Stomach (tissue), 9 donors: ENCODE measurements around the gene USP47. TPM values are rescaled to one million over a fixed set of nuclear protein-coding genes. Genes with fewer than 3 reads are reported as not detected.

Source experiments
- DNase-seq, 2 donors: peaks; one replicate each; pipeline versions ENCODE4 v3.0.0 to v3.0.0-alpha.2; 2013 to 2019
- H3K27ac ChIP-seq, 5 donors: fragments of 200-600 bp in 4 of 5; sonication (generic) in 4 of 5; one replicate each; pipeline ENCODE4 v1.5.1; 2013 to 2019; ENCODE audit warnings: mild to moderate bottlenecking in 1 of 5, moderate library complexity in 1 of 5
- H3K27me3 ChIP-seq, 3 donors: fragments of 200-600 bp; sonication (generic); one replicate each; pipeline ENCODE4 v1.5.1; 2017 to 2019; ENCODE audit warnings: mixed run types in 1 of 3
- H3K36me3 ChIP-seq, 4 donors: fragments of 200-600 bp; sonication (generic); 1 replicate in 3 of 4; 2 replicates in 1 of 4; pipeline ENCODE4 v1.5.1; 2016 to 2019
- H3K4me1 ChIP-seq, 4 donors: fragments of 200-600 bp; sonication (generic); one replicate each; pipeline ENCODE4 v1.5.1; 2016 to 2019
- H3K4me3 ChIP-seq, 4 donors: fragments of 200-600 bp; sonication (generic) in 3 of 4; one replicate each; pipeline ENCODE4 v1.5.1; 2016 to 2019; ENCODE audit warnings: mild to moderate bottlenecking in 1 of 4
- H3K9me3 ChIP-seq, 4 donors: fragments of 200-600 bp; sonication (generic); one replicate each; pipeline ENCODE4 v1.5.1; 2016 to 2019
- CTCF ChIP-seq, 7 experiments: fragments of 450-650 bp in 4 of 7; fragments of 200-600 bp in 3 of 7; sonication (generic) in 3 of 7; IDR thresholded peaks; one replicate each; pipeline ENCODE4 v1.5.1; 2016 to 2019; ENCODE audit warnings: antibody characterized with exemption in 7 of 7, control low read depth in 2 of 7, mild to moderate bottlenecking in 1 of 7
- EP300 ChIP-seq: sonication (generic); formaldehyde crosslinking; IDR thresholded peaks from one replicate; pipeline ENCODE4 v1.6.1; 2017; ENCODE audit warnings: antibody characterized with exemption
- POLR2A ChIP-seq, 4 donors: fragments of 450-650 bp; IDR thresholded peaks; one replicate each; pipeline ENCODE4 v1.6.1; 2016; ENCODE audit warnings: antibody characterized with exemption in 4 of 4, control low read depth in 2 of 4, mild to moderate bottlenecking in 1 of 4, moderate library complexity in 1 of 4
- POLR2AphosphoS5 ChIP-seq, 3 donors: sonication (generic); formaldehyde crosslinking; IDR thresholded peaks; one replicate each; pipeline ENCODE4 v1.6.1; 2016; ENCODE audit warnings: antibody characterized with exemption in 3 of 3
- WGBS, 5 donors: extraction: QIAGEN DNeasy Blood & Tissue Kit in 3 of 5; methylation state at CpG; one replicate each; pipeline versions ENCODE4 v1.1.5 to v1.1.7; 2013 to 2018; 5-methylcytosine and 5-hydroxymethylcytosine counted together
- intact Hi-C: fragments of 100-400 bp; cut with DNase I; formaldehyde crosslinking; loops from one replicate; pipeline ENCODE4 v1.15.1; 2023; ENCODE audit warnings: low total_unique reads
- polyA plus RNA-seq, 3 donors: library from polyadenylated mRNA; stranded (reverse); fragments of 200-250 nt; gene quantifications; one replicate each; pipeline ENCODE4 v1.2.3, GENCODE V29; 2013
- total RNA-seq, 5 donors: library from RNA; depleted of rRNA; stranded (reverse); fragments of >200 nt; gene quantifications; one replicate each; pipeline versions ENCODE4 v1.1.0 to v1.2.3, GENCODE V29; 2014 to 2016
- donor health status: healthy with polysubstance abuse.
- donor health status: Bipolar disorder and iron deficiency.
- donor health status: healthy.

Gene USP47
- total and polyA plus RNA-seq, 8 donors: 14.6 to 200 (median 48.8) TPM

DNA sequence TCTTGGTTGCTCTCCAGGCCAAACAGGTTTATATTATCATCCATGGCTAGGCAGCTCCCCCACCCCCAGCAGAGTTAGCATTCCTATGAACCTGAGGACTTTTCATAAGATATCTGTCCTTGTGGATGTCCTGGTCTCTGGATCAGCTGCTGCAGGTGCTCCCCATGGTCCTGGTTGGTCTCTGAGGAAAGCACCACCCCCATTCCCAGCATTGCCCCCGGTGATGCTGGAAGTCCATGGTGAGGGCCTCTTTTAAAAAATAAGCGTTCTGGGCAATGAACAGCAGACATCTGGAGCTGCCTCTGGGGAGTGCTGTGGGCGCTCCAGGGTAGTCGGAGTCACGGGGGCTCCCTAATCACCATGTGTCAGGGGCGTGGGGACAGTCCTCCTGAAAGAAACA is 140.1 kb downstream of the USP47 start:
- Histone ChIP-seq H3K4me3 (no peak overlapping the region), H3K4me1 (peaks cover 23 to 52% (median 37%) of the 10 kb centered on the region in 4 donors), H3K9me3 (no peaks in the 10 kb centered on the region), H3K36me3 (no peaks in the 10 kb centered on the region), H3K27ac (no peak overlapping the region), H3K27me3 (no peaks in the 10 kb centered on the region)
- no peak for DNase-seq
- 88 to 100% (median 91%) methylated on average over 5 to 6 of the region's 6 CpGs for WGBS, 5 donors
- TF ChIP-seq POLR2AphosphoS5 (IDR thresholded peaks at IDR 0.05) (no peak), POLR2A (IDR thresholded peaks at IDR 0.05) (no peak), CTCF (IDR thresholded peaks at IDR 0.05) (no peak), EP300 (no peak)
- intact Hi-C loops: no loop called here

DNA sequence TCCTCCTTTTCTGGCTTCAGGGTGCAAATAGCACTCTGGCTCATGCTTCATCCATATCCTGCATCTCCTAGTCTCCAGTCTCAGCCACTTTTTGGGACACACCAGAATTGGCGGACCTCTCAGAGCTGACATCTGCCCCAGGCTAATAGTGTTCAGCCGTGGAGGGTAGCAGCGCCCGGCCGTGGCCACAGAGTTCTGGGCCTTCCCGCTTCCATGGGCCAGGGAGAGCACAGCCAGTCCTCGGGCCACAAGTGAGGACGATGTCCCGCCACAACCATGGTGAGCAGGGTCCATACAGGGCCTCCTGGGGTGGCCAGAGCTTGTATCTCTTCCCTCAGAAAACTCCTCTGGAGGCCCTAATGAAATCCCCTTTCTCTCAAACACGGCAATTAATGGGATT is 140.7 kb downstream of the USP47 start:
- Histone ChIP-seq H3K36me3 (no peaks in the 10 kb centered on the region), H3K27ac (peak overlapping the region in 1 of 5 donors; percentile 2), H3K9me3 (no peaks in the 10 kb centered on the region), H3K4me1 (peaks cover 16 to 47% (median 32%) of the 10 kb centered on the region in 4 donors), H3K4me3 (no peak overlapping the region), H3K27me3 (no peaks in the 10 kb centered on the region)
- DNase-seq: peak in 1 of 2 donors; percentile 19
- intact Hi-C loops: no loop called here
- no peak for TF ChIP-seq CTCF (IDR thresholded peaks at IDR 0.05)
- no peak for TF ChIP-seq EP300
- no peak for TF ChIP-seq POLR2AphosphoS5 (IDR thresholded peaks at IDR 0.05)
- no peak for TF ChIP-seq POLR2A (IDR thresholded peaks at IDR 0.05)
- WGBS, 5 donors: 85 to 100% (median 96%) methylated on average over 6 to 10 of the region's 10 CpGs

DNA sequence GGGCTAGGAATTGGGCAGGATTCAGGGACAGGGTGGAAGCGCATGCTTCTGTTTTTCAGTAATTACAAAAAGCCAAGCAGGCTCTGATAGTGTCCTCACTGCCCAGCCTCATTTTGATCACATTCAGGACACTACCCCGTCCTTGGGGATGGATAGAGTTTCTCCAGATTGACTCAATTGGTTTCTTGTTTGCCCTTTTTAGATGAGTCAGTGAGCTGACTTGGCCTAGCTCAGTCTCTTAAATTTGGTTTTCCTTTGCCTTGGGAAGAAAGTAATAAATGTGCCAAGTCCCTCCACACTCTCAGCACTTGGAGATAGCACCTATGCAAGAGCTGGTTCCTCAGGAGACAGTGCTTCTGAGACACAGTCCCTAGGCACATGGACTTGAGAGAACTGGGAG is 141.2 kb downstream of the USP47 start:
- TF ChIP-seq POLR2AphosphoS5 (IDR thresholded peaks at IDR 0.05) (no peak), CTCF (IDR thresholded peaks at IDR 0.05) (no peak), POLR2A (IDR thresholded peaks at IDR 0.05) (no peak), EP300 (no peak)
- no peak overlapping the region for H3K4me3 ChIP-seq
- H3K27me3 ChIP-seq: no peaks in the 10 kb centered on the region
- H3K4me1 ChIP-seq: peaks cover 13 to 49% (median 30%) of the 10 kb centered on the region in 4 donors
- intact Hi-C loops: no loop called here
- no peaks in the 10 kb centered on the region for H3K9me3 ChIP-seq
- 72 to 95% (median 88%) methylated on average over 2 of the region's 2 CpGs for WGBS, 5 donors
- no peaks in the 10 kb centered on the region for H3K36me3 ChIP-seq
- no peak for DNase-seq
- H3K27ac ChIP-seq: peak overlapping the region in 1 of 5 donors; percentile 2

DNA sequence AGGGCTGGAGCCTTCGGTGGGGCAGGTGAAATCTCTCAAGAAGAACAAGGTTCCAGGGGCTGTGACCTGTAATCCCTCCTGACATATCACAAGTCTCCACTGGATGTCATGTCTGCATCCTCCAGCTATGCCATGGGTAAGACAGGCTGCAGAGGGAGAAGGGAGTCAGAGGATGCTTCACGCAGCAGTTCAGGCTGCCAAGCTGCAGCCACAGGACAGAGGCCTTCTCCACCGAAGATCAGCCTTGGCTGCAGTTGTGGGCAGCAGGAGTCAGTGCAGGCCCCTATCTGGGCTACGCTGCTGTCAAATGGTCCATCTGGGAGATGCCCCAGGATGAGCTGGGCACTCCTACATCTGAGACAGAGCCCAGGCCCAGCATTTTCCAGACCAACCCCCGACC is 141.7 kb downstream of the USP47 start:
- TF ChIP-seq POLR2AphosphoS5 (IDR thresholded peaks at IDR 0.05): no peak
- TF ChIP-seq POLR2A (IDR thresholded peaks at IDR 0.05): no peak
- no peak for TF ChIP-seq EP300
- TF ChIP-seq CTCF (IDR thresholded peaks at IDR 0.05): no peak
- H3K27me3 ChIP-seq: no peaks in the 10 kb centered on the region
- WGBS, 5 donors: 68 to 95% (median 77%) methylated on average over 5 of the region's 5 CpGs
- H3K4me1 ChIP-seq: peaks cover 13 to 49% (median 32%) of the 10 kb centered on the region in 4 donors
- H3K9me3 ChIP-seq: no peaks in the 10 kb centered on the region
- no peak overlapping the region for H3K27ac ChIP-seq
- H3K4me3 ChIP-seq: no peak overlapping the region
- intact Hi-C loops: no loop called here
- H3K36me3 ChIP-seq: no peaks in the 10 kb centered on the region
- peak in 1 of 2 donors; percentile 16 for DNase-seq
